BLaER1 (cell line): Measurements from ENCODE around the gene PIP5K1B.

ENCODE experiments used
- H3K27ac ChIP-seq: shearing (Covaris generic); formaldehyde crosslinking; 2 replicates; pipeline ENCODE4 v1.8.1; 2022
- H3K27me3 ChIP-seq: shearing (Covaris generic); formaldehyde crosslinking; 2 replicates; pipeline ENCODE4 v1.8.1; 2022
- H3K36me3 ChIP-seq: shearing (Covaris generic); formaldehyde crosslinking; 2 replicates; pipeline ENCODE4 v1.8.1; 2022
- H3K4me1 ChIP-seq: shearing (Covaris generic); formaldehyde crosslinking; 2 replicates; pipeline ENCODE4 v1.8.1; 2022
- H3K4me2 ChIP-seq: shearing (Covaris generic); formaldehyde crosslinking; 2 replicates; pipeline ENCODE4 v1.8.1; 2022
- H3K4me3 ChIP-seq: shearing (Covaris generic); formaldehyde crosslinking; 2 replicates; pipeline ENCODE4 v1.8.1; 2022
- H3K9ac ChIP-seq: shearing (Covaris generic); formaldehyde crosslinking; 2 replicates; pipeline ENCODE4 v1.8.1; 2022
- H3K9me3 ChIP-seq: shearing (Covaris generic); formaldehyde crosslinking; 2 replicates; pipeline ENCODE4 v1.8.1; 2022
- H4K20me1 ChIP-seq: shearing (Covaris generic); formaldehyde crosslinking; 2 replicates; pipeline ENCODE4 v1.8.1; 2022
- Cebpa-rat ChIP-seq: shearing (Covaris generic); IDR thresholded peaks from 2 replicates; pipeline ENCODE4 v1.8.1; 2022

Gene PIP5K1B

DNA sequence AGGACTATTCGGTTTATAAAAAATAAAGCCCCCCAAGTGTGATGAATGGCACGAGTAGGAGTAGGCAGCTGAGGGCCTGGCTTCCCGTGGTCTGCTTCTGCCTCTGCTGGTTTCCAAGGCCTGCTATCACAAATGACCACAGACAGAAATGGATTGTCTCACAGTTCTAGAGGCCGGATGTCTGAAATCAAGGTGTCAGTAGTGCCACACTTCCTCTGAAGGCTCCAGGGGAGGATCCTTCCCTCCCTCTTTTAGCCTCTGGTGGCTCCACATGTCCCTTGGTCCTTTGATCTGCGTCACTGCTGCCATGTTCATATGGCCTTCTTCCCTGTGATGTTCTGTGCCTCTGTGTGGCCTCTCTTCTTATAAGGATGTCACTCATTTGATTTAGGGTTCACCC lies 293.8 kb downstream of the PIP5K1B start:
- Histone ChIP-seq H4K20me1 (no peaks in the 10 kb centered on the region), H3K4me1 (peaks cover 14% of the 10 kb centered on the region), H3K9me3 (no peaks in the 10 kb centered on the region), H3K9ac (no peak overlapping the region), H3K4me3 (no peak overlapping the region), H3K4me2 (peak overlapping the region; percentile 65), H3K36me3 (no peaks in the 10 kb centered on the region), H3K27me3 (no peaks in the 10 kb centered on the region), H3K27ac (peak overlapping the region; percentile 53; the same call in 1 of the 2 replicates)
- TF ChIP-seq Cebpa-rat: no peak

DNA sequence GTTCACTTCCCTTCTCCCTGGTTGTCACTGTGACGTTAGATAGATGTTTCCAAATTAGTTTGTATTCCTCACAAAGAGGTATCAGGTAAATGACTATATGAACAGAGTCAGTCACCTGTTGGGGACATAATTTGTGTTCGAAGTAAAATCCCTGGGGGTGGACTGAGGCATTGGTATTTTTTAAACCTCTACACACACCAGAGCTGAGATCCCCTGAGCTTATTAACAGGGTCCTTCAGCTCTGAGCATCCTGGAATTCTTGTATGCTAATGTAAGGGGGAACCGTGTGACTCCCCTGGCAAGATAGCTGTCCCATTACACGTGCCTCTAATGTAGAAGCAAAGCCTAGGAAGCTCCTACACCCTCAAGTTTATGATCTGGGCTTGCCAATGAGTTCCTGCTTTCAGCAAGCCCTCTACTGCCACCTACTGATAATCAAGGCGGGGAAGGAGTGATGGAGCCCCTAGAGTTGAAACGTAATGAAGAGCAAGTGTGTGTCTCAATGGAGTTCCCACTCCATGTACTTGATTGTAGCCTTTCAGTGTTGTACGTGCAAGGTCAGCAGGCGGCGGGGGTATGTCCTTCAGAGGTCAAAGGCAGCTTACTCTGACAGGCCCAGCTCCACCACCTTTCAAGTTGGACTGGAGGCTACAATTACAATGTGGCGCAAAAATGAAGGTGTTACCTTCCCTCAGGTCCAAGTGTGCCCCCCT lies 294.5 kb downstream of the PIP5K1B start:
- H3K9ac ChIP-seq: no peak overlapping the region
- no peaks in the 10 kb centered on the region for H3K36me3 ChIP-seq
- peak overlapping the region; percentile 65 for H3K4me2 ChIP-seq
- H3K27ac ChIP-seq: no peak overlapping the region
- peaks cover 14% of the 10 kb centered on the region for H3K4me1 ChIP-seq
- H3K4me3 ChIP-seq: no peak overlapping the region
- no peaks in the 10 kb centered on the region for H3K9me3 ChIP-seq
- no peaks in the 10 kb centered on the region for H3K27me3 ChIP-seq
- no peak for TF ChIP-seq Cebpa-rat
- H4K20me1 ChIP-seq: no peaks in the 10 kb centered on the region

DNA sequence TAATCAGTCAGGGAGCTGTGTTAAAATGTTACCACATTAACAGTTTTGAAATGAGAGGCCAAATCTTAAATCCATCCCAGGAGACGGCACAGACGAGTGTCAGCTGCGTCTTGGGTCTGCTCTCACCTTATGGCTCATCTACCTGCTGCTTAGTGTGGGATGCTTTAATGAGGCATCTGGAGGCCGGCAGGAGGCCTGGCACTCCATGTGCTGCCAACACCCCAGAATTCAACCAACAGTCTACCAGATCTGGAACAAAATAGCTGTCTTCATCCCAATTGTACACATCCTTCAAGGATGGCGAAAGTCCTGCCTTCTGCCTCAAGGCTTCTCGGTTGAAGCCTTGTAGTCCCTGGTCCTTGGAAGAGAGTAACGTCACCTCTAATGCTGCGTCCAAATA lies 296.9 kb downstream of the PIP5K1B start:
- Histone ChIP-seq H3K9ac (no peak overlapping the region), H3K4me1 (peaks cover 14% of the 10 kb centered on the region), H4K20me1 (no peaks in the 10 kb centered on the region), H3K4me2 (no peak overlapping the region), H3K27ac (no peak overlapping the region), H3K36me3 (no peaks in the 10 kb centered on the region), H3K27me3 (no peaks in the 10 kb centered on the region), H3K4me3 (no peak overlapping the region), H3K9me3 (no peaks in the 10 kb centered on the region)
- no peak for TF ChIP-seq Cebpa-rat

DNA sequence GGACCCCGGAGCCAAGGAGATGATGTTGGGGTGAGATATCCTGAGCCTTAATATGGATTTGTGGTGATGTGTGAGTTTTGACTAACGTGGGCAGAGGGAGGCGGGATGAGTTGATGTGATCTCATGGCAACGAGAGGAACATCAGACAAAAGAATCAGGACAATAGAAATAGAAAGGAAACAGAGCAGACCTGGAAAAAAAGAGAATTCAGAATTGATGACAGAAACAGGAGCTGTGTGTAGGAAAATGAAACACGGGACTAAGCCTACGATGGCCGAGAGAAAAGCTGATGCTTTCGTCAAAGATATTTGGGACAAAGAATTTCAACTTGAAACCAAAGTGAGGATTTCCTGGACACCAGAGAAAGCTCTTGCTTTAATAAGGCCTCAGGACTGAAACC lies 298.0 kb downstream of the PIP5K1B start:
- no peak for TF ChIP-seq Cebpa-rat

GRCh38 chr9:69004836-69005235 lies 299.8 kb downstream of the PIP5K1B start:
- H3K27me3 ChIP-seq: no peaks in the 10 kb centered on the region
- H3K27ac ChIP-seq: no peak overlapping the region
- TF ChIP-seq Cebpa-rat: no peak
- no peaks in the 10 kb centered on the region for H3K9me3 ChIP-seq
- H3K9ac ChIP-seq: no peak overlapping the region
- H3K4me2 ChIP-seq: no peak overlapping the region
- peaks cover 8% of the 10 kb centered on the region for H3K4me1 ChIP-seq
- H3K4me3 ChIP-seq: no peak overlapping the region
- no peaks in the 10 kb centered on the region for H3K36me3 ChIP-seq
- no peaks in the 10 kb centered on the region for H4K20me1 ChIP-seq

More for the DNA sequence above, 298.0 kb downstream of the PIP5K1B start:
- Histone ChIP-seq H3K4me3 (no peak overlapping the region), H4K20me1 (no peaks in the 10 kb centered on the region), H3K4me1 (peaks cover 16% of the 10 kb centered on the region), H3K9me3 (no peaks in the 10 kb centered on the region), H3K36me3 (no peaks in the 10 kb centered on the region), H3K4me2 (no peak overlapping the region), H3K27me3 (no peaks in the 10 kb centered on the region), H3K9ac (no peak overlapping the region), H3K27ac (no peak overlapping the region)

DNA sequence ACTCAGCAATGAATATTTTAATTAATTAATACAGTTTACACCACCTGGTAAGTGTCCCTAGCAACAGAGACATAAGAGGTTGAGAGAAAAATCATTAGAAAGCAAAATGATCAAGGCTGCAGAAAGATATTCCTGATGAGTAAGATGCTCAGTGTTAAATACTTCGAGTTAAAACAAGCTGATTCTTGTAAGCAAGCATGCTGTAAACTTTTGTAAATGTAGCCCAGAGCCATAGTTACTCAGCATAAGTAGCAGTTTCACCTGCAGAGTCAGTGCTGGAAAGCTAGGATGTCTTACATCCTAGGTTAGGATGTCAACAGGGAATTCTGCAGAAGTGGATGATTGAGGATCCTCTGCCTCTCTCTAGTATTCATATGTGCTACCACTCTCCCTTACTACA lies 304.7 kb downstream of the PIP5K1B start:
- no peak overlapping the region for H3K27ac ChIP-seq
- H4K20me1 ChIP-seq: no peaks in the 10 kb centered on the region
- TF ChIP-seq Cebpa-rat: no peak

DNA sequence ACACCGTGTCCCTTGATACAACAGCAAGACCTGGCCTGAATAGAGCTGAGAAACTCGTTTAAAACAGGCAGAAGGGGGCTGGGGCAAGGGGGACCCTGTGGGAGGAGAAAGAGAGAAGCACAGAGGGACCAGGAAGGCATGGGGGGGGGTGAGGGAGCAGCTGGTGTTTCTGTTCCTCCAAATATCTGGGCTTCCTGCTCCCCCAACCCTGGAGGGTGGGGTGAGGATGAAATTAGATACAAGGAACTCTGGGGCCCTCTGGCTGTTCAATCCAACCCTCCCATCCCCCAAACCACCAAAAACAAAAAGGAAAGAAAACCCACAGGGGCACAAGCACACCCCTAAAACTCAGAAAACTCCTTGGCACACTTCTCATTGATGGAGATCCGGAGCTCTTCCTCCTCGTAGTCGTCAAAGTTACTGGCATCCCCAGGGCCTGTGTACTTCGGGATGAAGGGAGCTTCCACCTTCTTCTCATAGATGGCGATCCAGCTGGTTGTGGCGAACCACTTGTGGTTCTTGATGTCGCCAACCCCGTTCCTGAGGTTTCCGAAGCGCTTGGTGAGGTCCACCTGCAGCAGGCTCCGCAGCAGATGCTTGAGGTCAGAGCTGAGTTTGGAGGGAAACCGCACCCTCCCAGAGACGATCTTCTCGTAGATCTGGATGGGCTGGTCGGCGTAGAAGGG lies 307.8 kb downstream of the PIP5K1B start:
- H3K4me1 ChIP-seq: peaks cover 52% of the 10 kb centered on the region
- H3K27ac ChIP-seq: no peak overlapping the region
- H4K20me1 ChIP-seq: no peaks in the 10 kb centered on the region
- H3K9me3 ChIP-seq: peaks cover 9% of the 10 kb centered on the region; the same call in 1 of the 2 replicates
- H3K4me3 ChIP-seq: 0 out of 2 replicates have a peak overlapping the region, but pooled peaks have one; percentile 1
- H3K36me3 ChIP-seq: no peaks in the 10 kb centered on the region
- no peak overlapping the region for H3K9ac ChIP-seq
- no peak for TF ChIP-seq Cebpa-rat
- peak overlapping the region; percentile 86 for H3K4me2 ChIP-seq
- no peaks in the 10 kb centered on the region for H3K27me3 ChIP-seq

More for the DNA sequence above, 304.7 kb downstream of the PIP5K1B start:
- H3K9ac ChIP-seq: no peak overlapping the region
- H3K36me3 ChIP-seq: no peaks in the 10 kb centered on the region
- H3K27me3 ChIP-seq: no peaks in the 10 kb centered on the region
- H3K4me1 ChIP-seq: peaks cover 42% of the 10 kb centered on the region
- H3K4me3 ChIP-seq: no peak overlapping the region
- H3K4me2 ChIP-seq: no peak overlapping the region
- H3K9me3 ChIP-seq: peaks cover 9% of the 10 kb centered on the region; the same call in 1 of the 2 replicates

GRCh38 chr9:69013382-69013727 lies 308.3 kb downstream of the PIP5K1B start:
- no peak for TF ChIP-seq Cebpa-rat
- Histone ChIP-seq H3K4me3 (no peak overlapping the region), H3K36me3 (no peaks in the 10 kb centered on the region), H4K20me1 (no peaks in the 10 kb centered on the region), H3K4me2 (peak overlapping the region; percentile 86), H3K27me3 (no peaks in the 10 kb centered on the region), H3K9ac (no peak overlapping the region), H3K27ac (no peak overlapping the region), H3K9me3 (peaks cover 9% of the 10 kb centered on the region; the same call in 1 of the 2 replicates), H3K4me1 (peaks cover 52% of the 10 kb centered on the region)

DNA sequence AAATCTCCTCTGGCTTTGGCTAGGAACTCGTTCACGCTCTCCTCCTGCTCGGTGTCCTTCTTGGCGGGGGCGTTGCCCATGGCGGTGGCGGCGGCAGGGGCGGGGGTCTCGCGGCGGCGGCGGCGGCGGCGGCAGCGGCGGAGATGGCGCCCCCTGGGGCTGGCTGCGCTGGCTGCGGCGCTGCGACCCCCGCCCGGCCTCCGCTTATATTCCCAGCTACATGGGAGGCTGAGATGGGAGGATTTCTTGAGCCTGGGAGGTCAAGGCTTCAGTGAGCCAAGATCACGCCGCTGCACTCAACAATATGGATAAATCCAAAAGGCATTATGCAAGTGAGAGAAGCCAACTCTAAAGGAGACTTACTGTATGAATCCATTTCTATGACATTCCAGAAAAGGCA lies 309.0 kb downstream of the PIP5K1B start, which contains the start of gene PRKACG:
Gene PRKACG, minus strand, starts transcription at position 101 of the 400 bp plus-strand sequence. Its CDS starts 21 bp downstream, at position 80.
- no peak within 1 kb of the TSS for H3K9ac ChIP-seq
- peaks cover 56% of the 10 kb centered on the region for H3K4me1 ChIP-seq
- H4K20me1 ChIP-seq: no peaks in the 10 kb centered on the region
- TF ChIP-seq Cebpa-rat: no peak
- peak within 1 kb of the TSS; percentile 86 for H3K4me2 ChIP-seq
- no peak within 1 kb of the TSS for H3K27ac ChIP-seq
- H3K27me3 ChIP-seq: no peaks in the 10 kb centered on the region
- no peak within 1 kb of the TSS for H3K4me3 ChIP-seq
- H3K36me3 ChIP-seq: no peaks in the 10 kb centered on the region
- peaks cover 9% of the 10 kb centered on the region; the same call in 1 of the 2 replicates for H3K9me3 ChIP-seq
